VCaP (cell line): ENCODE measurements around the gene GFOD1.

Experiments
- H3K27ac ChIP-seq: fragments of 450-650 bp; 2 replicates; pipeline ENCODE4 v1.5.1; 2017
- CTCF ChIP-seq: fragments of 450-650 bp; conservative IDR thresholded peaks from 2 replicates; pipeline ENCODE4 v1.5.1; 2017; ENCODE audit warnings: mild to moderate bottlenecking, moderate library complexity

Gene GFOD1

GRCh38 chr6:13528232-13528631 is 40.8 kb upstream of the GFOD1 start:
- TF ChIP-seq CTCF: no peak
- no peak overlapping the region for H3K27ac ChIP-seq

- TF ChIP-seq CTCF: no peak
- H3K27ac ChIP-seq: no peak overlapping the region
These were observed 40.3 kb upstream of the GFOD1 start for GRCh38 chr6:13527671-13528056.

- no peak overlapping the region for H3K27ac ChIP-seq
- TF ChIP-seq CTCF: no peak
These were observed 39.6 kb upstream of the GFOD1 start for GRCh38 chr6:13526727-13527670.

- TF ChIP-seq CTCF: no peak
- no peak overlapping the region for H3K27ac ChIP-seq
These were observed 38.9 kb upstream of the GFOD1 start for GRCh38 chr6:13526357-13526726.

GRCh38 chr6:13524801-13525508 is 37.6 kb upstream of the GFOD1 start:
- H3K27ac ChIP-seq: no peak overlapping the region
- no peak for TF ChIP-seq CTCF

GRCh38 chr6:13523826-13524622 is 36.6 kb upstream of the GFOD1 start:
- no peak for TF ChIP-seq CTCF
- no peak overlapping the region for H3K27ac ChIP-seq

- no peak overlapping the region for H3K27ac ChIP-seq
- TF ChIP-seq CTCF: no peak
These were observed 35.3 kb upstream of the GFOD1 start for GRCh38 chr6:13522656-13523055.
